K562 (cell line): ENCODE results near the gene TAPBPL. TPM values are rescaled to one million over a fixed set of nuclear protein-coding genes. Genes with fewer than 3 reads are reported as not detected.
A peak's percentile ranks its signal among the peaks of the same experiment; 100 is the strongest.

ENCODE experiments used
- ATF1 ChIP-seq, 2 experiments: fragments of 450-650 bp in 1 of 2; IDR thresholded peaks; 2 replicates each; pipeline ENCODE4 v1.6.1; 2016; ENCODE audit warnings: missing compliant biosample characterization in 1 of 2, missing genetic modification characterization in 1 of 2
- CBX3 ChIP-seq, 2 experiments: IDR thresholded peaks; 1 replicate in 1 of 2; 2 replicates in 1 of 2; pipeline ENCODE4 v1.6.1; 2012; ENCODE audit warnings: inconsistent platforms in 2 of 2, low read length in 2 of 2, borderline replicate concordance in 1 of 2, control low read depth in 1 of 2
- GATA2 ChIP-seq: sonication (generic); formaldehyde crosslinking; IDR thresholded peaks from 2 replicates; pipeline ENCODE4 v1.4.0; 2020; ENCODE audit warnings: mild to moderate bottlenecking, missing genetic modification reagents
- GATAD2A ChIP-seq: fragments of 450-650 bp; IDR thresholded peaks from 2 replicates; pipeline ENCODE4 v1.6.1; 2017
- MAX ChIP-seq: sonication (generic); formaldehyde crosslinking; IDR thresholded peaks from 2 replicates; pipeline ENCODE4 v1.9.0; 2022; ENCODE audit warnings: mild to moderate bottlenecking, missing genetic modification reagents
- MITF ChIP-seq: IDR thresholded peaks from 2 replicates; pipeline ENCODE4 v1.6.1; 2014; ENCODE audit warnings: antibody characterized with exemption
- POLR2AphosphoS5 ChIP-seq: IDR thresholded peaks from 2 replicates; pipeline ENCODE4 v1.6.1; 2011; ENCODE audit warnings: mild to moderate bottlenecking, low read depth, low read length, moderate library complexity; ENCODE audit not compliant: control insufficient read depth, insufficient read depth
- REST ChIP-seq, 2 experiments: fragments of 450-650 bp; formaldehyde crosslinking in 1 of 2; IDR thresholded peaks; 2 replicates each; pipeline versions ENCODE4 v1.4.0 to v1.6.1; 2014 to 2020; ENCODE audit warnings: mild to moderate bottlenecking in 2 of 2, borderline replicate concordance in 1 of 2, low read depth in 1 of 2
- THAP7 ChIP-seq: fragments of 250-450 bp; sonication (Bioruptor Pico); IDR thresholded peaks from 2 replicates; pipeline ENCODE4 v1.5.0; 2021
- USF2 ChIP-seq: sonication (generic); formaldehyde crosslinking; IDR thresholded peaks from 2 replicates; pipeline ENCODE4 v1.5.0; 2020; ENCODE audit warnings: missing genetic modification reagents
- ZBTB7A ChIP-seq: IDR thresholded peaks from 2 replicates; pipeline ENCODE4 v1.6.1; 2011; ENCODE audit warnings: low read depth, mild to moderate bottlenecking, low read length, moderate library complexity, borderline replicate concordance; ENCODE audit not compliant: control insufficient read depth
- ZNF740 ChIP-seq, 3 experiments: fragments of 200-800 bp in 1 of 3; sonication (Bioruptor generic) in 1 of 3; sonication (generic) in 1 of 3; formaldehyde crosslinking in 1 of 3; IDR thresholded peaks; 2 replicates each; pipeline versions ENCODE4 v1.6.1 to v1.8.0; 2016 to 2022; ENCODE audit warnings: mild to moderate bottlenecking in 2 of 3, missing compliant biosample characterization in 2 of 3, missing genetic modification characterization in 2 of 3, missing genetic modification reagents in 1 of 3
- polyA plus RNA-seq, 8 experiments: library from polyadenylated mRNA; depleted of rRNA in 4 of 8; stranded (reverse) in 5 of 8; unstranded in 3 of 8; fragments of >200 nt; fragmentation: Nextera tagmentation in 2 of 8; fragmentation: Illumina TruSeq in 1 of 8; extraction: Ambion mirVana in 2 of 8; extraction: Trizol in 1 of 8; gene quantifications; 2 replicates each; pipeline versions ENCODE4 v1.2.1 to v1.2.3, GENCODE V29; 2011 to 2014; ENCODE audit warnings: inconsistent platforms in 1 of 8, missing spikeins in 1 of 8
- total RNA-seq, 7 experiments: library from RNA; depleted of rRNA in 6 of 7; stranded (reverse); fragments of >200 nt in 6 of 7; fragmentation: Illumina TruSeq in 2 of 7; extraction: Trizol in 2 of 7; gene quantifications; 2 replicates each; pipeline versions ENCODE4 v1.2.1 to v1.2.3, GENCODE V29; 2011 to 2021; ENCODE audit warnings: low replicate concordance in 1 of 7

The TAPBPL gene
- total and polyA plus RNA-seq, 9 of the 15 experiments (the other 6 are each of a cell fraction or from before 2014, with no cell fraction given): 0.29 to 1.6 (median 0.45) TPM

- no peak for TF ChIP-seq ATF1 (CRISPR knock-in tag; IDR thresholded peaks at IDR 0.05)
- TF ChIP-seq ATF1 (tag; IDR thresholded peaks at IDR 0.05): 0 out of 2 replicates have a peak, but pooled peaks have one; percentile 36
- peak; percentile 90 for TF ChIP-seq REST (IDR thresholded peaks at IDR 0.05; ENCODE audit: borderline replicate concordance)
- no peak for TF ChIP-seq REST (CRISPR knock-in tag; IDR thresholded peaks at IDR 0.05; ENCODE audit: low read depth)
- no peak for TF ChIP-seq GATA2 (CRISPR knock-in tag)
- no peak for TF ChIP-seq ZBTB7A
- TF ChIP-seq CBX3 (IDR thresholded peaks at IDR 0.05; ENCODE audit: borderline replicate concordance in 1 of 2, low read length in 2 of 2): peak in 1 of 2 experiments; percentile 71; a peak in 1 of 3 replicates
- no peak for TF ChIP-seq POLR2AphosphoS5
- TF ChIP-seq MITF: peak; percentile 53
- no peak for TF ChIP-seq ZNF740 (CRISPR knock-in tag; IDR thresholded peaks at IDR 0.05)
- TF ChIP-seq ZNF740 (tag; IDR thresholded peaks at IDR 0.05): no peak
- TF ChIP-seq THAP7 (CRISPR knock-in tag): no peak
- TF ChIP-seq USF2: peak; percentile 67
- TF ChIP-seq GATAD2A: no peak
- TF ChIP-seq MAX (CRISPR knock-in tag): peak; percentile 88
These were observed 28.4 kb upstream of the TAPBPL start (continued) for GRCh38 chr12:6423267-6424007.
